IPS-18a (cell line): ENCODE results near the gene FIP1L1.

Experiments
- H3K27ac ChIP-seq: one replicate; pipeline ENCODE4 v1.5.1; 2013; ENCODE audit warnings: low read length
- H3K27me3 ChIP-seq: one replicate; pipeline ENCODE4 v1.6.1; 2013; ENCODE audit warnings: mild to moderate bottlenecking, low read length; ENCODE audit not compliant: control insufficient read depth, insufficient read depth
- H3K36me3 ChIP-seq: one replicate; pipeline ENCODE4 v1.6.1; 2013; ENCODE audit warnings: low read depth, low read length; ENCODE audit not compliant: control insufficient read depth
- H3K4me1 ChIP-seq: one replicate; pipeline ENCODE4 v1.6.1; 2013; ENCODE audit warnings: low read depth, low read length; ENCODE audit not compliant: control insufficient read depth
- H3K4me3 ChIP-seq: one replicate; pipeline ENCODE4 v1.5.1; 2013; ENCODE audit warnings: low read length
- H3K9ac ChIP-seq: one replicate; pipeline ENCODE4 v1.6.1; 2013; ENCODE audit warnings: mild to moderate bottlenecking, low read length, moderate library complexity
- H3K9me3 ChIP-seq: one replicate; pipeline ENCODE4 v1.6.1; 2013; ENCODE audit warnings: low read depth, low read length; ENCODE audit not compliant: control insufficient read depth

Gene FIP1L1

GRCh38 chr4:53478671-53479456 is 101.4 kb downstream of the FIP1L1 start:
- Histone ChIP-seq H3K27ac (no peak overlapping the region), H3K27me3 (no peaks in the 10 kb centered on the region), H3K4me1 (peaks cover 34% of the 10 kb centered on the region), H3K9me3 (no peaks in the 10 kb centered on the region), H3K9ac (no peak overlapping the region), H3K4me3 (no peak overlapping the region), H3K36me3 (no peaks in the 10 kb centered on the region)

- no peak overlapping the region for H3K4me3 ChIP-seq
- no peaks in the 10 kb centered on the region for H3K9me3 ChIP-seq
- peaks cover 34% of the 10 kb centered on the region for H3K4me1 ChIP-seq
- H3K27ac ChIP-seq, result no peak overlapping the region
- H3K27me3 ChIP-seq, result no peaks in the 10 kb centered on the region
- no peak overlapping the region for H3K9ac ChIP-seq
- no peaks in the 10 kb centered on the region for H3K36me3 ChIP-seq
Measured at GRCh38 chr4:53479736-53480525, 102.5 kb downstream of the FIP1L1 start.

GRCh38 chr4:53480909-53481308 is 103.5 kb downstream of the FIP1L1 start:
- no peak overlapping the region for H3K4me3 ChIP-seq
- no peaks in the 10 kb centered on the region for H3K9me3 ChIP-seq

GRCh38 chr4:53481586-53481985 is 104.1 kb downstream of the FIP1L1 start:
- H3K27me3 ChIP-seq, result no peaks in the 10 kb centered on the region
- peaks cover 31% of the 10 kb centered on the region for H3K4me1 ChIP-seq
- H3K27ac ChIP-seq, result no peak overlapping the region
- H3K36me3 ChIP-seq, result no peaks in the 10 kb centered on the region
- no peaks in the 10 kb centered on the region for H3K9me3 ChIP-seq
- no peak overlapping the region for H3K4me3 ChIP-seq
- H3K9ac ChIP-seq, result no peak overlapping the region

More at GRCh38 chr4:53480909-53481308, 103.5 kb downstream of the FIP1L1 start:
- peaks cover 34% of the 10 kb centered on the region for H3K4me1 ChIP-seq
- no peak overlapping the region for H3K27ac ChIP-seq
- no peaks in the 10 kb centered on the region for H3K36me3 ChIP-seq
- no peaks in the 10 kb centered on the region for H3K27me3 ChIP-seq
- no peak overlapping the region for H3K9ac ChIP-seq

- H3K4me1 ChIP-seq, result peaks cover 14% of the 10 kb centered on the region
- H3K27me3 ChIP-seq, result no peaks in the 10 kb centered on the region
- no peaks in the 10 kb centered on the region for H3K36me3 ChIP-seq
- H3K9ac ChIP-seq, result no peak overlapping the region
- H3K9me3 ChIP-seq, result no peaks in the 10 kb centered on the region
- H3K4me3 ChIP-seq, result no peak overlapping the region
- no peak overlapping the region for H3K27ac ChIP-seq
Measured at GRCh38 chr4:53483250-53483649, 105.8 kb downstream of the FIP1L1 start.

- Histone ChIP-seq H3K36me3 (no peaks in the 10 kb centered on the region), H3K27me3 (no peaks in the 10 kb centered on the region), H3K4me1 (peaks cover 9% of the 10 kb centered on the region), H3K27ac (no peak overlapping the region), H3K9me3 (no peaks in the 10 kb centered on the region), H3K4me3 (no peak overlapping the region), H3K9ac (no peak overlapping the region)
Measured at GRCh38 chr4:53484911-53485657, 107.6 kb downstream of the FIP1L1 start.

- no peaks in the 10 kb centered on the region for H3K27me3 ChIP-seq
- H3K4me1 ChIP-seq, result peaks cover 9% of the 10 kb centered on the region
- H3K4me3 ChIP-seq, result no peak overlapping the region
- H3K9me3 ChIP-seq, result no peaks in the 10 kb centered on the region
- H3K36me3 ChIP-seq, result no peaks in the 10 kb centered on the region
- H3K9ac ChIP-seq, result no peak overlapping the region
- H3K27ac ChIP-seq, result no peak overlapping the region
Measured at GRCh38 chr4:53485658-53486040, 108.2 kb downstream of the FIP1L1 start.

GRCh38 chr4:53487766-53488165 is 110.3 kb downstream of the FIP1L1 start:
- H3K27me3 ChIP-seq, result no peaks in the 10 kb centered on the region
- H3K4me3 ChIP-seq, result no peak overlapping the region
- H3K27ac ChIP-seq, result no peak overlapping the region
- H3K36me3 ChIP-seq, result no peaks in the 10 kb centered on the region
- H3K4me1 ChIP-seq, result no peaks in the 10 kb centered on the region
- H3K9me3 ChIP-seq, result no peaks in the 10 kb centered on the region
- H3K9ac ChIP-seq, result no peak overlapping the region

GRCh38 chr4:53489279-53489889 is 111.9 kb downstream of the FIP1L1 start:
- no peak overlapping the region for H3K27ac ChIP-seq
- no peak overlapping the region for H3K9ac ChIP-seq
- no peaks in the 10 kb centered on the region for H3K36me3 ChIP-seq
- no peaks in the 10 kb centered on the region for H3K4me1 ChIP-seq
- no peak overlapping the region for H3K4me3 ChIP-seq
- no peaks in the 10 kb centered on the region for H3K9me3 ChIP-seq
- no peaks in the 10 kb centered on the region for H3K27me3 ChIP-seq

GRCh38 chr4:53490161-53490956 is 112.9 kb downstream of the FIP1L1 start:
- Histone ChIP-seq H3K36me3 (no peaks in the 10 kb centered on the region), H3K4me3 (no peak overlapping the region), H3K9ac (no peak overlapping the region), H3K9me3 (no peaks in the 10 kb centered on the region), H3K27ac (no peak overlapping the region), H3K27me3 (no peaks in the 10 kb centered on the region), H3K4me1 (no peaks in the 10 kb centered on the region)
